Activated CD8-positive, alpha-beta memory T cell treated with anti-CD3 and anti-CD28 coated beads, Interleukin-2, amount 10 ng/mL, durations not matched to agents 7 days and 5 days (primary cell): Measurements from ENCODE around the gene GDF10. TPM values are rescaled to one million over a fixed set of nuclear protein-coding genes. Genes with fewer than 3 reads are reported as not detected.
A peak's percentile ranks its signal among the peaks of the same experiment; 100 is the strongest.

ENCODE experiments used
- ATAC-seq: fragments of 150-1000 bp; cut with Tn5 transposase; one replicate; pipeline ENCODE4 v1.10.0; 2021; ENCODE audit warnings: moderate library complexity
- CTCF ChIA-PET: fragments of 350-600 bp; sonication (Branson Sonifier 250); formaldehyde crosslinking; loops from one replicate; lab custom pipeline; 2021; ENCODE audit warnings: antibody characterized with exemption; lab: Charles Lee
- DNase-seq: peaks from one replicate; pipeline ENCODE4 v3.0.0-alpha.2; 2020
- H3K27ac Mint-ChIP-seq: one replicate; pipeline ENCODE4 v1.8.0; 2021; ENCODE audit warnings: mild to moderate bottlenecking, mixed read lengths
- H3K27me3 Mint-ChIP-seq: one replicate; pipeline ENCODE4 v1.8.0; 2021; ENCODE audit warnings: mixed read lengths
- H3K36me3 Mint-ChIP-seq: one replicate; pipeline ENCODE4 v1.8.0; 2021; ENCODE audit warnings: mild to moderate bottlenecking, mixed read lengths
- H3K4me1 Mint-ChIP-seq: one replicate; pipeline ENCODE4 v1.8.0; 2021; ENCODE audit warnings: mixed read lengths
- H3K4me3 Mint-ChIP-seq: one replicate; pipeline ENCODE4 v1.8.0; 2021; ENCODE audit warnings: mild to moderate bottlenecking, moderate library complexity, mixed read lengths
- H3K9me3 Mint-ChIP-seq: one replicate; pipeline ENCODE4 v1.8.0; 2022; ENCODE audit warnings: low read depth, mixed read lengths
- total RNA-seq, 2 experiments: library from RNA; stranded (reverse); gene quantifications; one replicate each; pipeline ENCODE4 v1.2.3, GENCODE V29; 2021

Gene GDF10
- total RNA-seq, 2 experiments from 2014 or later = 0.45 TPM; not detected in 1

DNA sequence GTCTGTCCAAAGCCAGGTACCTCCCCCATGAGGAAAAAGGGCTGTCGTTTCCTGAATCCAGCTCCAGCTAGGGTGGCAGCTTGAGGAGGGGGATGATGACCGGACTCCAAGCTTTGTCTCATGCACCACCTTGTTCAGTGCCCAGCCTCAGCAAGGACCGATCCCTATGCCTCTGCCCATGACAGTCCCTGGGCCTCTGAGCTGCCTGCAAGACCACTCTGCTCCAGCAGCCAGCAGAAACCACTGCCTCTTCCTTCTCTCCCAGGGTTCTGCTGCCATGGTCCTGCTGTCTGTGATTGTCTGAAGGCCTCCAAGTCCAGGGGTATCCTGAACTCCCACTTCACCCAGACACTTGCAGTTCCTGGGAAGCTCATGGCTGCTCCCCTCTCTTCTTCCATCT is 21.3 kb upstream of the GDF10 start:
- H3K9me3 Mint-ChIP-seq = peaks cover under 1% of the 10 kb centered on the region
- H3K36me3 Mint-ChIP-seq = no peaks in the 10 kb centered on the region
- no peak overlapping the region for H3K4me3 Mint-ChIP-seq
- peaks cover 22% of the 10 kb centered on the region for H3K4me1 Mint-ChIP-seq
- ATAC-seq = no peak
- no peak overlapping the region for H3K27ac Mint-ChIP-seq
- CTCF ChIA-PET = interaction anchor here (1.1 to 2.3 kb wide), 3 partner anchors 10 to 34 kb away, joined by 3 to 6 read pairs (median 3); no protein-coding TSS in a partner anchor
- no peaks in the 10 kb centered on the region for H3K27me3 Mint-ChIP-seq
- peak; percentile 35 for DNase-seq

DNA sequence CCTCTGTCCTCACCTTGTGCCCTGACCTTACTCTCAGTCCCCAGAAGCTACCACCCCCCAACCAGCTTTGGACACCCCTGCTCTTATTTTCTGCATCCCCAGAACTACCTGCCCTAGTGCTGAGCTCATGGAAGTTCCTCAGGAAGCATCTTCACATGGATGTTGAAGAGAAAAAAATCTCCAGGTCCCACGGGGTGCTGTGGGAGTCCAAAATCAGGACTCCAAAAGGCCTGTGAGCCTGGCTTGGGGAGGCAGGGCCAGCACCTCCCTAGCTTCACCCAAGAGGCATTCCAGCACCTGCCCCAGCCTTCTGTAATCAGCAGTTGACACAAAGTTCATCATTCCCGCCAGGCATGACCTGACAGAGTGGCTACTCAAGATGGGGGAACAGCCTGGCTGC is 20.7 kb upstream of the GDF10 start:
- Mint-ChIP-seq H3K9me3 (no peaks in the 10 kb centered on the region), H3K27ac (no peak overlapping the region), H3K4me1 (peaks cover 22% of the 10 kb centered on the region), H3K27me3 (no peaks in the 10 kb centered on the region), H3K36me3 (no peaks in the 10 kb centered on the region), H3K4me3 (no peak overlapping the region)
- CTCF ChIA-PET = interaction anchor here (1.1 to 2.3 kb wide), 4 partner anchors 10 to 232 kb away, joined by 3 to 6 read pairs (median 3); no protein-coding TSS in a partner anchor
- DNase-seq (peak; percentile 36), ATAC-seq (no peak)

DNA sequence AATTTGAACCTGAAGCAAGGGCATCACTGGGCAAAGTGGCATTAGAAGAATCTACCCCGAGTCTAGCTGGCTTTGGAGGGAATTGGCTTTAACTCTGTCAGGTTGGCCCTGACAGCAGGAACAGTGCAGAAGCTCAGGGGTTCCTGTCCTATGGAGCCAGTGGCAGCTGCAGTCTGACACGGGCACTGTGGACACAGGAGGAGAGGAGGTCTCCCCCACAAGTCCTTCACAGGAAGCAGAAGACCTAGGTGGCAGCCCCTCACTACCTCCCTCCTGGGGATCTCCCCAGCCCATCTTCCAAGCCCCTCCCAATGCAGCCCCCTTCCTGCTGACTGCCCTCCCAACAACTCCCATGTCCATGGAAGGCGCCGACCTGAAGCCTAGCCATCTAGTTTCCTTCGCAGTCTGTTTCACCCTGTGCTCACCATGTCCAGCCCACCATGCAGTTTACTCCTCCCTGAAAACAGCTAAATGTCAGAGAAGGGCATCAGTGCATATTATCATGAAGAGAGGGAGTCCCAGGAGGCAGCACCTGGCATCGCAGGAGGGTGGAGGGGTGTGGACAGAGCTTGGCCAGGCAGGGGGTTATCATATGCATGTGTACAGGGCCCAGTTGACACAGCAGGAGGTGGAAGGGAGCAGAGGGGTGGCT is 17.9 kb upstream of the GDF10 start:
- DNase-seq (peak; percentile 35), ATAC-seq (no peak)
- no peaks in the 10 kb centered on the region for H3K27me3 Mint-ChIP-seq
- CTCF ChIA-PET = no interaction called here
- H3K36me3 Mint-ChIP-seq = no peaks in the 10 kb centered on the region
- peaks cover 28% of the 10 kb centered on the region for H3K4me1 Mint-ChIP-seq
- H3K27ac Mint-ChIP-seq = no peak overlapping the region
- no peaks in the 10 kb centered on the region for H3K9me3 Mint-ChIP-seq
- H3K4me3 Mint-ChIP-seq = no peak overlapping the region

DNA sequence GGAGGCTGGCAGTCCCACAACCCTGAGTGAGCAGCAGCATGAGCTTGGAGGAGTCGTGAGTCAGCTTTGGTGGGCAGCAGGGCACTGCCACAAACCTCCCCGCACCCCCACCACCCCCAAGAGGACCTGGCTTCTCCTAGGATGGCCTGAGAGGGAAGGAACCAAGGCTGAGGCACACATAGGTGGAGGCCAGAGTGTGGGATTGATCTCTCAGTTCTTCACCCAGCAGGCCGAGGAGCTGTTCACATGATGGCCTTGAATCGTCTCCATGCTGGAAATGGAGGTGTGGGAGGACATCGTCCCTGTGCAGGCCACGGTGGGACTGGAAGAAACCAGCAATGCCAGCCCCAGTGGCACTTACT is 17.4 kb upstream of the GDF10 start:
- Mint-ChIP-seq H3K27ac (no peak overlapping the region), H3K4me1 (peaks cover 23% of the 10 kb centered on the region), H3K4me3 (no peak overlapping the region), H3K36me3 (no peaks in the 10 kb centered on the region), H3K9me3 (no peaks in the 10 kb centered on the region), H3K27me3 (no peaks in the 10 kb centered on the region)
- DNase-seq (peak; percentile 30), ATAC-seq (no peak)
- CTCF ChIA-PET = interaction anchor here (1.0 kb wide), 1 partner anchor 234 kb away, joined by 3 read pairs; no protein-coding TSS in a partner anchor

DNA sequence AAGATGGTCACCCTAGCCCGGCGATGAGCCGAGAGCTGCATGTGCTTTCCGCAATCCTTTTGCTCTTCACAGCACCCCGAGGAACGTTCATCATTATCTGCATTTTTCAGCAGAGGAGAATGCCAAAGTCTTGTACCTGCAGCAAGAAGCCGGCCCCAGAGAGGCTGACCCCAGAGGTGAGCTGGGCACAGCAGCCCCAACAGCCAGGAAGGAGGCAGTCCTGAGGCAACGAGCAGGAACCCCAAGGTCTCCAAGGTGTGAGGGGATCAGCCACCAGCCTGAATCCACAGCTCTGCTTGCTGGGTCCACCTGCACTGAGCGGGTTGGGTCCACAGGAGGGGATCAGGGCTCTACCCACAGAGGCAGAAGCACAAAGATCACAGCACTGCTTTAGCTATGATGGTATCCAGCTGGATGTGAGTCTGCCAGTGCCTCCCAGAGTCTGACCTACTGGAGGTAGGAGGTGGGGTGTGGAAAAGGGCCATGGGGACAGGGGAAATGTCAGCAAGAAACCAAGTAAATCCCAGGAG is 16.8 kb upstream of the GDF10 start:
- ATAC-seq = no peak
- Mint-ChIP-seq H3K27ac (no peak overlapping the region), H3K4me3 (no peak overlapping the region), H3K9me3 (no peaks in the 10 kb centered on the region), H3K4me1 (peaks cover 19% of the 10 kb centered on the region), H3K36me3 (no peaks in the 10 kb centered on the region), H3K27me3 (no peaks in the 10 kb centered on the region)
- DNase-seq = peak; percentile 37
- CTCF ChIA-PET = interaction anchor here (1.0 kb wide), 1 partner anchor 234 kb away, joined by 3 read pairs; no protein-coding TSS in a partner anchor

DNA sequence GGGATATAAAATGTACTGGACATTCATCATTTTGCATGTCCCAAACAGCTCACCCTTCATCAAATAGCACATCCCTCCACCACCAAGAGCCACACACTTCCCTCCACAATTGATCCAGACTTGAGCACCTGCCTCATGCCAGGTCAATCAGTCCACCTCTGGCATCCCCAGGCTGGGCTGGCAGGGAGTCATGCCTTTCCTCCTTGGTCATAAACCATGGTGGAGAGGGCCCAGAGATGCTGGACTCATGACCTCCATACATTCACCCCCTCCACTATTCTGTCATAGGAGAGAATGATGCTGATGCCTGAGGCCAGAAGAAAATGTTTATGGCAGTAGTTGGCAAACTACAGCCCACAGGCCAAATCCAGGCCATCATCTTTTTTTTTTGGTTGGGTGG is 16.1 kb upstream of the GDF10 start:
- no peak overlapping the region for H3K4me3 Mint-ChIP-seq
- H3K27ac Mint-ChIP-seq = no peak overlapping the region
- peaks cover 18% of the 10 kb centered on the region for H3K4me1 Mint-ChIP-seq
- ATAC-seq (no peak), DNase-seq (peak; percentile 19)
- no peaks in the 10 kb centered on the region for H3K9me3 Mint-ChIP-seq
- H3K27me3 Mint-ChIP-seq = no peaks in the 10 kb centered on the region
- CTCF ChIA-PET = no interaction called here
- H3K36me3 Mint-ChIP-seq = no peaks in the 10 kb centered on the region

DNA sequence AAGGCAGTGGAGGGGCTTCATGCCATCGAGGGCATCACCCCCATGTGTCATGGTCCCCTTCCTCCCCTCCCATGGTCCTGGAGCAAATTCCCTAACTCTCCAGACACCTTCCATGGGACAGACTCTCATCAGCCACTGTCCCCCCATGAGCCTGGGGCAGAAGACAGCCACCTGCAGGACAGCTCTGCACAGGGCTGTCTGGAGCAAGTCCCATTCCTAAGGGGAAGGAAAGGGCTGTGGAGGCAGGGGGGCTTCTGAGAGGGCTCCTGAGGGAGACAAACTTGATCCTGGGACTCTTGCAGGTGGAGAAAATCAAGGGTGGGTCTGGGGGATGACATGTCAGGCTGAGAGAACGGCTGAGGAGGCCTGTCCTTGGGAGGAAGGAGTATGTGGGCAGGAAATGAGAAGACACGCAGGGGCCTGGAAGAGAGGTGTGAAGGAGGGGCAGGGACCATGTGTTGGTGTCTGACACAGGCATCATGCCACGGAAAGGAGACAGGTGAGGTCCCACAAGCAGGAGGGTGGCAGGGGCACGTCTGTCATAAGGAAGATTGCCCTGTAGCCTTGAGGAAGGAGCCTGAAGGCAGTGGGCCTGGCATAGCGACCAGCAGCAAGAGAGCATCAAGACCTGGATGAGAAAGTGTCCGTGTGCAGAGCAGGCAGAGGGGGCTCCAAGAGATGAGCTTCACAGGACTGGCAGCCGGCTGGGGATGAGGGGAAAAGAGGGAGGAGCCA is 14.4 kb upstream of the GDF10 start:
- CTCF ChIA-PET = interaction anchor here (2.2 kb wide), 1 partner anchor 238 kb away, joined by 6 read pairs; no protein-coding TSS in a partner anchor
- Mint-ChIP-seq H3K4me3 (no peak overlapping the region), H3K27ac (no peak overlapping the region), H3K9me3 (no peaks in the 10 kb centered on the region), H3K36me3 (no peaks in the 10 kb centered on the region), H3K4me1 (peaks cover 16% of the 10 kb centered on the region), H3K27me3 (no peaks in the 10 kb centered on the region)
- DNase-seq (peak; percentile 28), ATAC-seq (peak; percentile 27)

DNA sequence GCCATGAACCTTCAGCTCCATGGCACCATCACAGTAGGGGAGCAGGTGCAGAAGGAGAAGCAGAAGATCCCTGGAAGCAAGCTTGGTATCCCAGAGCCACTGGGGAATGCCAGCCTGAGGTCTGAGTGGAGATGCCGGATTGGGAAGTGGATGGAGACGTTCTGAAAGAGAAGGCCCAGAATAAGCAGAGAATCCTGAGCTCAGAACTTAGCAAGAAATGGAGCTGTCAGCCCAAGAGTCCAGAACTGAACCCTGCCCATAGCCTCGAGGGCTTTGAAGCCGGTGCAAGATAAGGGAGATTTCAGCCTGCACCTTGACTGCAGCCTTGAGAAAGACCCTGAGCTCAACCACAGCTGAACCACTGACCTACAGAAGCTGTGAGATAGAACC is 13.9 kb upstream of the GDF10 start:
- no peaks in the 10 kb centered on the region for H3K9me3 Mint-ChIP-seq
- no peaks in the 10 kb centered on the region for H3K27me3 Mint-ChIP-seq
- H3K27ac Mint-ChIP-seq = no peak overlapping the region

DNA sequence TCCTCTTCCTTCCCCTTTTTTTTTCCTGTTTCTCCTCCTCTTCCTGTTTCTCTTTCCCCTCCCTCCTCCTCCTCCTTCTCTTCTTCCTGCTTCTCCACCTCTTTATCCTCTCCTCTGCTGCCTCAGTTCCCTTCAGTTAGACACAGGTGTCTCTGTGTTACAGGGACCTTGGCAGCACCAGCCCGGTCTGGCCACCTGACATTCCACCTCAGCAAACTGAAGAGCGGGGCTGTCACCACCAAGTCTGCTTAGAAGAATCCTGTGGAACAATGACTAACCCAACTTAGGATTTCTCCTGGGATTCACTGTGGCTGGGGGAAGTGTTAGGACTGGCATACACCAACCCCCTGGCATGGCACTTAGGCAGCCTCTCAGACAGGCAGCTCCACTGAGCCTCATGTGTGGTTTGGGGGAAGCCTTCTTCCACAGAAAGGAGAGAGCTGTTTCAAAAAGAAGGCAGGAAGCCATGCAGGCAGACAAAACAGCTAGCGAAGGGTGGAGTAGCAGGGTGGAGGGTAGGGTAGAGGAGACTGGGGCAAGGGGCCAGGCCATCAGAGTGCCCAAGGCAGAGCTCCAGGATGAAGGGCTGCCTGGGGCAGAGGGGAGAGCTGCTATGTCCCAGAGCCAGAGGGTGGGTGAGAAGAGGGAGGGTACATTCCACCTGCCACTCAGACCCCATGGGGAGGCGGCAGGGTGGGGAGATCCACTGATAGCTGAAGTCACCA is 13.2 kb upstream of the GDF10 start:
- Mint-ChIP-seq H3K4me1 (peaks cover 16% of the 10 kb centered on the region), H3K27me3 (no peaks in the 10 kb centered on the region), H3K4me3 (no peak overlapping the region), H3K9me3 (no peaks in the 10 kb centered on the region), H3K36me3 (no peaks in the 10 kb centered on the region), H3K27ac (no peak overlapping the region)
- DNase-seq (peak; percentile 34), ATAC-seq (no peak)
- CTCF ChIA-PET = interaction anchor here (2.2 kb wide), 1 partner anchor 239 kb away, joined by 6 read pairs; no protein-coding TSS in a partner anchor

More for the DNA sequence above, 13.9 kb upstream of the GDF10 start:
- DNase-seq (peak; percentile 18), ATAC-seq (no peak)
- H3K4me1 Mint-ChIP-seq = peaks cover 16% of the 10 kb centered on the region
- CTCF ChIA-PET = interaction anchor here (2.2 kb wide), 1 partner anchor 238 kb away, joined by 6 read pairs; no protein-coding TSS in a partner anchor
- no peak overlapping the region for H3K4me3 Mint-ChIP-seq
- no peaks in the 10 kb centered on the region for H3K36me3 Mint-ChIP-seq

DNA sequence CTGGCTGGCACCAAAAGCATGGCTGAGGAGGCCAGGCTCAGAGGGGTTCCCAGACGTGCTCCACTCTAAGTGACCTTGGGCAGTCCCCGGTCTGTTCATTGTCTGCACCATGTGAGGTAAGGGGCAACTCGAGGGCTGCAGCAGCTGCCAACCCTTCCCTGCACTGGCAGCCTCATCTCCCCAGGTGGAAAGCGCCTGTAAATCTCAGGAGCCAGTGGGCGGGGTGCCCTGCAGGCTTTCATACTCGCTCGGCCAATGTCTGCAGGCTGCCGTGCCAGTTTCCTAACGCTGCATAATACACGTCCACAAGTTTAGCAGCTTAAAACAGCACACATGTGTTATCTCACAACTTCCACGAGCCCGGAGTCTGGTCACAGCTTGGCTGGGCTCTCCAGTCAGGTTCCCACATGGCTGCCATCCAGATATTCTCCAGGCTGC is 12.6 kb upstream of the GDF10 start:
- ATAC-seq = no peak
- no peaks in the 10 kb centered on the region for H3K36me3 Mint-ChIP-seq
- H3K4me3 Mint-ChIP-seq = no peak overlapping the region
- no peak overlapping the region for H3K27ac Mint-ChIP-seq
- H3K4me1 Mint-ChIP-seq = peaks cover 16% of the 10 kb centered on the region
- no peaks in the 10 kb centered on the region for H3K27me3 Mint-ChIP-seq
- peak; percentile 32 for DNase-seq
- no peaks in the 10 kb centered on the region for H3K9me3 Mint-ChIP-seq
- CTCF ChIA-PET = no interaction called here

DNA sequence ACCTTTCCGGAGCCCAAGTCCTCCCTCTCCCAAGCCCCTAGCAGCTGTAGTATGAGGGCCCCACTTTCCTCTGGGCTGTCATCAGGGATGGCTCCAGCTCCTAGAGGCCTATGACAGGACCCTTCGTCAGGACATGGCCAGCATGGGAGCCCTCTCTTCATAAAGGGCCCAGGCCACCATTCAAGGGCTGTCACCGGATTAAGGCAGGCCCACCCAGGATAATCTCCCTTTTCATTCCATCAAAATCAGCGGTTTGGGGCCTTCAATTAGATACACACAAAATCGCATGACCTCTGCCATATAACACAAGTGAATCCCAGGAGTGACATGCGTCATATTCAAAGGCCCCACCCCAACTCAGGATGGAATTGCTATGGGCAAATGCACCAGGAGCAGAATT is 12.2 kb upstream of the GDF10 start:
- Mint-ChIP-seq H3K9me3 (no peaks in the 10 kb centered on the region), H3K27me3 (no peaks in the 10 kb centered on the region), H3K4me3 (no peak overlapping the region), H3K4me1 (peaks cover 16% of the 10 kb centered on the region), H3K36me3 (no peaks in the 10 kb centered on the region), H3K27ac (no peak overlapping the region)
- CTCF ChIA-PET = no interaction called here
- ATAC-seq (no peak), DNase-seq (peak; percentile 21)

DNA sequence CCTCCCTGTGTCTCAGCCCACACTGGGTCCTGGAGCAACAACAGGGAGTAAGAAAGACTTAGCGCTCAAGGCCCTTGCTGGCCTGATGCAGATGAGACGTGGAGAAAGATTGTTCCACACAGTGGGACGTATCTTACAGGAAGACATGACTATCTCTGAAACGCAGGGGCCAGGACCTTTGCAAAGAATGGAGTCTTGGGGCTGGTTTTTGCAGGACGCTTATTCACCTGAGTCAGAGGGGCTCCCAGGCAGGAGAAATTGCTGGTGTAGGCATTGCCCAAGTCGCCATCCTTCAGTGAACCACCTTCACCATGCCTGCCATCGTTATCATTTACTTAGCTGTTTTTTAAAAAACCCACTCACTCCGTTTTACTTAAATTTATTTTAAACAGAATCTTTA is 11.8 kb upstream of the GDF10 start:
- H3K27ac Mint-ChIP-seq = no peak overlapping the region
- no peak overlapping the region for H3K4me3 Mint-ChIP-seq
- no peaks in the 10 kb centered on the region for H3K36me3 Mint-ChIP-seq
- H3K27me3 Mint-ChIP-seq = no peaks in the 10 kb centered on the region
- CTCF ChIA-PET = no interaction called here
- DNase-seq (no peak), ATAC-seq (no peak)
- peaks cover 16% of the 10 kb centered on the region for H3K4me1 Mint-ChIP-seq
- no peaks in the 10 kb centered on the region for H3K9me3 Mint-ChIP-seq

DNA sequence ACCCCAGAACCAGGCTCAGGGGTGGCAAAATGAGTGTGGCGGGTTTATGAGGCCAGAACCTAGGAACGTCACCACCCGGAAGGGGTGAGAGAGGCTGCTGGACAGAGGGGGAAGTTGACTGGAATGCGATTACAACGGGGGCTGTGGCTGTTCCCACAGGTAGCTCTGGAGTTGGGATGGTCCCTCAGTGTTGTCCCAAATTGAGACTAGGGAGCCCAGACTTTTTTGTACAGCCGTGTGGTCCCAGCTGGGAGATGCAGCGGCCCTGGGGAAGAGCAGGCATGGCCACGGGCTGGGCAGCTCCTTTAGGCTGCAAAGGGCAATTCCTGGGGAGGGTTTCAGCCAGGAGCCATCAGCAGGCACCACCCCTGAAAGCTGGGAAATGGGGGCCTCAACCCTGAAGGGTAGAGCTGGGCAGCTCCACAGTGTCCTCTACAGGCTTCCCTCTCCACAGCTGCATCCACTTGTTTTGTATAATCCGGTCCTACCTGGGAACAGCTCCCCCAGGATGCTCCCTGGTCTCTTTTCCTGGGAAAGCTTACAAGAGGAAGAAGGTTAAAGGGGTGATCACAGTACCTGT is 11.0 kb upstream of the GDF10 start:
- Mint-ChIP-seq H3K36me3 (no peaks in the 10 kb centered on the region), H3K4me1 (peaks cover 16% of the 10 kb centered on the region), H3K27ac (no peak overlapping the region), H3K9me3 (no peaks in the 10 kb centered on the region), H3K4me3 (no peak overlapping the region), H3K27me3 (no peaks in the 10 kb centered on the region)
- DNase-seq (peak; percentile 34), ATAC-seq (no peak)
- CTCF ChIA-PET = no interaction called here
